ENCODE results near the gene ASPA.

- TF ChIP-seq POLR2A (IDR thresholded peaks at IDR 0.05; ENCODE audit: low read depth, low read length) (no peak), ZBTB33 (IDR thresholded peaks at IDR 0.05) (no peak), CTCF (IDR thresholded peaks at IDR 0.05 in 2 of 3, conservative IDR thresholded peaks at IDR 0.05 in 1 of 3; ENCODE audit: control insufficient read depth in 2 of 3, extremely low read depth in 1 of 3, insufficient read depth in 1 of 3, low read depth in 3 of 3, low read length in 3 of 3) (no peak), ATF2 (IDR thresholded peaks at IDR 0.05; ENCODE audit: low read length) (no peak), TCF12 (IDR thresholded peaks at IDR 0.05; ENCODE audit: low read depth, low read length) (no peak), RBBP5 (conservative IDR thresholded peaks at IDR 0.05) (no peak), SPI1 (IDR thresholded peaks at IDR 0.05; ENCODE audit: borderline replicate concordance, insufficient read depth, low read depth, low read length) (no peak), BCL3 (IDR thresholded peaks at IDR 0.05; ENCODE audit: borderline replicate concordance, insufficient read depth, low read depth, low read length, poor library complexity, severe bottlenecking) (no peak), DPF2 (IDR thresholded peaks at IDR 0.05) (no peak), RFX5 (IDR thresholded peaks at IDR 0.05; ENCODE audit: low read depth, low read length) (no peak)
Measured at GRCh38 chr17:3505008-3505407, 29.2 kb downstream of the ASPA start.

All from GM12878 (cell line).